HuH-7.5 (cell line): ENCODE measurements around the gene MTRF1.
A peak's percentile ranks its signal among the peaks of the same experiment; 100 is the strongest.

ENCODE experiments used
- DNase-seq: peaks from one replicate; pipeline ENCODE4 v3.0.0; 2011; ENCODE audit warnings: low spot score

The MTRF1 gene

GRCh38 chr13:41224113-41225110 is 39.0 kb downstream of the MTRF1 start:
- DNase-seq, result no peak

- DNase-seq, result peak; percentile 26
These were observed 41.0 kb downstream of the MTRF1 start for GRCh38 chr13:41222259-41222852.

- DNase-seq, result no peak
These were observed 43.0 kb downstream of the MTRF1 start for GRCh38 chr13:41220401-41220800.

- no peak for DNase-seq
These were observed 47.2 kb downstream of the MTRF1 start for GRCh38 chr13:41216160-41216559.

GRCh38 chr13:41213919-41214318 is 49.5 kb downstream of the MTRF1 start:
- DNase-seq, result no peak

GRCh38 chr13:41213316-41213715 is 50.1 kb downstream of the MTRF1 start:
- DNase-seq, result no peak

- no peak for DNase-seq
These were observed 50.5 kb downstream of the MTRF1 start for GRCh38 chr13:41212881-41213280.

- no peak for DNase-seq
These were observed 52.3 kb downstream of the MTRF1 start for GRCh38 chr13:41211062-41211461.

GRCh38 chr13:41206467-41206866 is 56.9 kb downstream of the MTRF1 start:
- no peak for DNase-seq

GRCh38 chr13:41203810-41204209 is 59.6 kb downstream of the MTRF1 start:
- DNase-seq, result no peak

- DNase-seq, result no peak
These were observed 63.2 kb downstream of the MTRF1 start for GRCh38 chr13:41200126-41200525.

GRCh38 chr13:41199526-41199925 is 63.9 kb downstream of the MTRF1 start:
- no peak for DNase-seq

GRCh38 chr13:41199079-41199478 is 64.3 kb downstream of the MTRF1 start:
- DNase-seq, result no peak

GRCh38 chr13:41196620-41197019 is 66.8 kb downstream of the MTRF1 start:
- no peak for DNase-seq

GRCh38 chr13:41196011-41196410 is 67.4 kb downstream of the MTRF1 start:
- no peak for DNase-seq

- DNase-seq, result peak; percentile 59
These were observed 69.2 kb downstream of the MTRF1 start, which contains the start of gene KBTBD7 for GRCh38 chr13:41193919-41194824. TSS of gene KBTBD7 (minus strand) at chr13:41194569. CDS start at chr13:41194257, 312 bp downstream.

- no peak for DNase-seq
These were observed 69.9 kb downstream of the MTRF1 start for GRCh38 chr13:41193469-41193868.

- DNase-seq, result no peak
These were observed 74.8 kb downstream of the MTRF1 start for GRCh38 chr13:41188584-41188983.

- DNase-seq, result no peak
These were observed 76.9 kb downstream of the MTRF1 start for GRCh38 chr13:41186481-41186880.

GRCh38 chr13:41182231-41182630 is 81.1 kb downstream of the MTRF1 start:
- no peak for DNase-seq

- DNase-seq, result no peak
These were observed 83.7 kb downstream of the MTRF1 start for GRCh38 chr13:41179593-41180250.

- no peak for DNase-seq
These were observed 85.3 kb downstream of the MTRF1 start for GRCh38 chr13:41178040-41178439.
